GM12892 (cell line): ENCODE data around the gene HIVEP2.

Source experiments
- POLR2A ChIP-seq: IDR thresholded peaks from 2 replicates; pipeline ENCODE4 v1.6.1; 2011; ENCODE audit warnings: low read depth, low read length, control low read depth
- POLR2AphosphoS5 ChIP-seq: IDR thresholded peaks from 2 replicates; pipeline ENCODE4 v1.6.1; 2011; ENCODE audit warnings: low read depth, low read length, control low read depth
- TAF1 ChIP-seq: IDR thresholded peaks from 2 replicates; pipeline ENCODE4 v1.6.1; 2011; ENCODE audit warnings: low read depth, mild to moderate bottlenecking, control low read depth, low read length, borderline replicate concordance

- TF ChIP-seq POLR2A (no peak), POLR2AphosphoS5 (no peak), TAF1 (no peak)
Observed at GRCh38 chr6:142702501-142703460, 242.2 kb downstream of the HIVEP2 start.
